CD8-positive, alpha-beta memory T cell (primary cell): Measurements from ENCODE around the gene CA10. TPM values are rescaled to one million over a fixed set of nuclear protein-coding genes. Genes with fewer than 3 reads are reported as not detected.

Experiments used
- CTCF ChIA-PET: fragments of 350-600 bp; sonication (Branson Sonifier 250); formaldehyde crosslinking; loops from one replicate; lab custom pipeline; 2021; ENCODE audit warnings: antibody characterized with exemption; lab: Charles Lee
- POLR2A ChIA-PET: fragments of 350-600 bp; sonication (Branson Sonifier 250); formaldehyde crosslinking; loops from one replicate; lab custom pipeline; 2021; ENCODE audit warnings: antibody characterized with exemption; lab: Charles Lee
- DNase-seq, 5 donors: peaks; one replicate each; pipeline versions ENCODE4 v3.0.0 to v3.0.0-alpha.2; 2020 to 2022; ENCODE audit warnings: mixed read lengths in 1 of 5
- H3K27ac ChIP-seq: one replicate; pipeline ENCODE4 v1.7.0; 2013; ENCODE audit warnings: low read depth, mild to moderate bottlenecking, low read length, moderate library complexity
- H3K27me3 ChIP-seq: 2 replicates; pipeline ENCODE4 v1.7.0; 2013; ENCODE audit warnings: low read length, mild to moderate bottlenecking; ENCODE audit not compliant: insufficient read depth, poor library complexity, severe bottlenecking
- H3K36me3 ChIP-seq: 2 replicates; pipeline ENCODE4 v1.7.0; 2013; ENCODE audit warnings: mild to moderate bottlenecking, low read length, moderate library complexity; ENCODE audit not compliant: insufficient read depth
- H3K4me1 ChIP-seq: 2 replicates; pipeline ENCODE4 v1.7.0; 2013; ENCODE audit warnings: mild to moderate bottlenecking, low read length, moderate library complexity; ENCODE audit not compliant: insufficient read depth
- H3K4me3 ChIP-seq: 2 replicates; pipeline ENCODE4 v1.7.0; 2013; ENCODE audit warnings: mild to moderate bottlenecking, low read length
- H3K9me3 ChIP-seq: 2 replicates; pipeline ENCODE4 v1.7.0; 2013; ENCODE audit warnings: mild to moderate bottlenecking, low read length
- H3K27ac Mint-ChIP-seq, 8 donors: one replicate each; pipeline ENCODE4 v1.8.0; 2020 to 2021; ENCODE audit warnings: mixed read lengths in 8 of 8, mild to moderate bottlenecking in 6 of 8, inconsistent platforms in 3 of 8, moderate library complexity in 3 of 8
- H3K27me3 Mint-ChIP-seq, 2 donors: one replicate each; pipeline ENCODE4 v1.8.0; 2020 to 2021; ENCODE audit warnings: mixed read lengths in 2 of 2, mild to moderate bottlenecking in 1 of 2, moderate library complexity in 1 of 2
- H3K36me3 Mint-ChIP-seq, 3 donors: one replicate each; pipeline ENCODE4 v1.8.0; 2020 to 2021; ENCODE audit warnings: mixed read lengths in 3 of 3, inconsistent platforms in 1 of 3, mild to moderate bottlenecking in 1 of 3
- H3K4me1 Mint-ChIP-seq, 3 donors: one replicate each; pipeline ENCODE4 v1.8.0; 2020 to 2021; ENCODE audit warnings: mixed read lengths in 3 of 3, inconsistent platforms in 1 of 3, mild to moderate bottlenecking in 1 of 3
- H3K4me3 Mint-ChIP-seq, 7 donors: one replicate each; pipeline ENCODE4 v1.8.0; 2020 to 2021; ENCODE audit warnings: mixed read lengths in 7 of 7, mild to moderate bottlenecking in 6 of 7, moderate library complexity in 4 of 7, inconsistent platforms in 2 of 7
- H3K9me3 Mint-ChIP-seq, 5 donors: one replicate each; pipeline ENCODE4 v1.8.0; 2020 to 2022; ENCODE audit warnings: mixed read lengths in 5 of 5, mild to moderate bottlenecking in 3 of 5, moderate library complexity in 2 of 5, inconsistent platforms in 1 of 5
- polyA plus RNA-seq: library from polyadenylated mRNA; unstranded; fragments of 300-500 nt; fragmentation: Illumina TruSeq; gene quantifications from one replicate; pipeline ENCODE4 v1.2.3, GENCODE V29; 2021
- total RNA-seq, 2 experiments: library from RNA; stranded (reverse); gene quantifications; one replicate each; pipeline ENCODE4 v1.2.3, GENCODE V29; 2021

CA10 gene
- total and polyA plus RNA-seq, 3 experiments from 2014 or later: 0.18 TPM; not detected in 2

DNA sequence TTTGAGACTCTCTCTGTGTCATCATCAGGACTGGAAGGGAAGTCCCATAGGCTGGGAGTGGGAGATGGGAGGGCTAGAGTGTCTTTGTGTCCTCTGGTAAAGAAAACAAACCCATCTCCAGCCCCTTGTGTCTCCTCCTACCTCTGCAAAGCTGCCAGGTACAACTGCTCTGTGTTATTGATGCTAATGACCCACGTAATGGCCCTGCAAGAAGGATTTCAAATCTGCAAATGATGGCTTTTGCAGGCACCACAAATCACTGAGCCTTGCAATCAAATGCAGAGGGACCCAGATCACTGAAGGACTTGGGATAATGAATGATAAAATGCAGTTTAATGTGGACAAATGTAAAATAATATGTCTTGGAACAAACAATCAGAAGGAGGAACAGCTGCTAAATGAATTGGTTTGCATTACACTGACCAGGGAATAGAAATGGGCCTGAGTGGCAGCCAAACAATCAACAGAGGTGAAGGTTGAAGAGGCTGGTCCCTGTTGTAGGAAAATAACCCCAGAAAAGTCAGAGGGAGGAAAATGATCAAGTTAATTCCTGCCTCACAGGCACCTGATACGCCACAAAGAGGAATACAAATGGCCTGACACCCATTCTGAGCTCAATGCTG is 473.1 kb downstream of the CA10 start:
- Mint-ChIP-seq H3K9me3 (peaks cover 0 to 4% (median 0%) of the 10 kb centered on the region in 5 donors), H3K27ac (no peak overlapping the region)
- POLR2A ChIA-PET: no interaction called here

DNA sequence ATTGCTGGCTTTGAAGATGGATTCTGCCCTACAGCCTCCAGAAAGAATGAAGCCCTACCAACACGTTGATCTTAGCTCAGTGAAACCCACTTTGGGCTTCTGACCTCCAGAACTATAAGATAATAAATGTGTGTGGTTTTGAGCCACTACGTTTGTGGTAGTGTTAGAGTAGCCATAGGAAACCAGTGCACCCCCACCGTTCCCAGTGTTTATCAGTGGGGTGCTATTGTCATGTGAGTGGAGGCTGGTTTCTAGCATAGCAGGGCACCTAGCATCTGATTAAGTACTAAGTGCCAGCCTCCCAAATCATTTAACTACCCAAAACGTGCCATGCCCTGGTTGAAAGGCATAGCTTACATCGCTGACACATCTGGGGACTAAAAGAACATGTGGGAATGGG is 474.3 kb downstream of the CA10 start:
- Histone ChIP-seq H3K4me1 (no peaks in the 10 kb centered on the region), H3K27me3 (no peaks in the 10 kb centered on the region), H3K36me3 (no peaks in the 10 kb centered on the region), H3K4me3 (no peak overlapping the region), H3K27ac (no peak overlapping the region), H3K9me3 (no peaks in the 10 kb centered on the region)
- Mint-ChIP-seq H3K36me3 (no peaks in the 10 kb centered on the region), H3K4me1 (no peaks in the 10 kb centered on the region), H3K9me3 (no peaks in the 10 kb centered on the region), H3K4me3 (no peak overlapping the region), H3K27me3 (peaks cover 3 to 12% of the 10 kb centered on the region in 2 donors), H3K27ac (no peak overlapping the region)
- ChIA-PET POLR2A (no interaction called here), CTCF (no interaction called here)
- no peak for DNase-seq

More for the DNA sequence above, 473.1 kb downstream of the CA10 start:
- Histone ChIP-seq H3K27ac (no peak overlapping the region), H3K4me3 (no peak overlapping the region), H3K27me3 (no peaks in the 10 kb centered on the region), H3K4me1 (no peaks in the 10 kb centered on the region), H3K36me3 (no peaks in the 10 kb centered on the region), H3K9me3 (no peaks in the 10 kb centered on the region)
- CTCF ChIA-PET: no interaction called here
- peaks cover 3 to 12% of the 10 kb centered on the region in 2 donors for H3K27me3 Mint-ChIP-seq
- no peaks in the 10 kb centered on the region for H3K4me1 Mint-ChIP-seq
- no peak for DNase-seq
- H3K4me3 Mint-ChIP-seq: no peak overlapping the region
- H3K36me3 Mint-ChIP-seq: no peaks in the 10 kb centered on the region

DNA sequence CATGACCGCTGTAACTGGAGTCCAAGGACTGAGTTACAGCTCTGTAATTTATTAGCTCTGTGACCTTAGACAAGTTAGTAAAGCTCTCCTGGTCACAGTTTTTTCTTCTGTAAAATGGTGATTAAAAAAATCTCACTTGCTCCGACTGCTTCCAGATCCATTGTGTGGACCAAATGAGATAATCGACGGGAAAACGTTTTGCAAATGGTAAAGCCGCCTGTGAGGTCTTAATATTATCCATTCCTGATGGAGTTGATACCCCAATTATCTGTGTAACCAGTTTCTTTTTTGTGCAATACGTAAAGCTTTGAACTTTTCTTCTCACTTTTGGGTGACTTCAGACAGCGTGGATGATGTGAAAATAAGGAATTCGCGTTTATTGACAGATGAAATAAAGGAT is 475.2 kb downstream of the CA10 start:
- Mint-ChIP-seq H3K36me3 (no peaks in the 10 kb centered on the region), H3K4me3 (no peak overlapping the region), H3K9me3 (no peaks in the 10 kb centered on the region), H3K27ac (no peak overlapping the region), H3K4me1 (no peaks in the 10 kb centered on the region), H3K27me3 (peaks cover 3 to 12% of the 10 kb centered on the region in 2 donors)
- ChIA-PET CTCF (no interaction called here), POLR2A (no interaction called here)
- H3K36me3 ChIP-seq: no peaks in the 10 kb centered on the region
- no peaks in the 10 kb centered on the region for H3K27me3 ChIP-seq
- no peak overlapping the region for H3K4me3 ChIP-seq
- no peaks in the 10 kb centered on the region for H3K4me1 ChIP-seq
- no peak for DNase-seq
- no peak overlapping the region for H3K27ac ChIP-seq
- no peaks in the 10 kb centered on the region for H3K9me3 ChIP-seq

- H3K27ac ChIP-seq: no peak overlapping the region
- no peaks in the 10 kb centered on the region for H3K36me3 ChIP-seq
- no peak overlapping the region for H3K4me3 ChIP-seq
- CTCF ChIA-PET: no interaction called here
- POLR2A ChIA-PET: no interaction called here
- H3K9me3 ChIP-seq: no peaks in the 10 kb centered on the region
- Mint-ChIP-seq H3K36me3 (no peaks in the 10 kb centered on the region), H3K27me3 (peaks cover 3 to 12% of the 10 kb centered on the region in 2 donors), H3K4me1 (no peaks in the 10 kb centered on the region), H3K9me3 (no peaks in the 10 kb centered on the region), H3K27ac (no peak overlapping the region), H3K4me3 (no peak overlapping the region)
- H3K27me3 ChIP-seq: no peaks in the 10 kb centered on the region
- no peaks in the 10 kb centered on the region for H3K4me1 ChIP-seq
- DNase-seq: no peak
These were observed 476.4 kb downstream of the CA10 start for GRCh38 chr17:51682115-51682514.

GRCh38 chr17:51677875-51678274 is 480.6 kb downstream of the CA10 start:
- H3K27me3 Mint-ChIP-seq: peaks cover 6 to 10% of the 10 kb centered on the region in 2 donors
- DNase-seq: no peak
- no peaks in the 10 kb centered on the region for H3K4me1 Mint-ChIP-seq
- no peaks in the 10 kb centered on the region for H3K9me3 Mint-ChIP-seq
- Histone ChIP-seq H3K36me3 (no peaks in the 10 kb centered on the region), H3K27ac (no peak overlapping the region), H3K9me3 (no peaks in the 10 kb centered on the region), H3K4me3 (no peak overlapping the region), H3K27me3 (no peaks in the 10 kb centered on the region), H3K4me1 (no peaks in the 10 kb centered on the region)
- H3K4me3 Mint-ChIP-seq: no peak overlapping the region
- no peak overlapping the region for H3K27ac Mint-ChIP-seq
- ChIA-PET CTCF (no interaction called here), POLR2A (no interaction called here)
- H3K36me3 Mint-ChIP-seq: no peaks in the 10 kb centered on the region

DNA sequence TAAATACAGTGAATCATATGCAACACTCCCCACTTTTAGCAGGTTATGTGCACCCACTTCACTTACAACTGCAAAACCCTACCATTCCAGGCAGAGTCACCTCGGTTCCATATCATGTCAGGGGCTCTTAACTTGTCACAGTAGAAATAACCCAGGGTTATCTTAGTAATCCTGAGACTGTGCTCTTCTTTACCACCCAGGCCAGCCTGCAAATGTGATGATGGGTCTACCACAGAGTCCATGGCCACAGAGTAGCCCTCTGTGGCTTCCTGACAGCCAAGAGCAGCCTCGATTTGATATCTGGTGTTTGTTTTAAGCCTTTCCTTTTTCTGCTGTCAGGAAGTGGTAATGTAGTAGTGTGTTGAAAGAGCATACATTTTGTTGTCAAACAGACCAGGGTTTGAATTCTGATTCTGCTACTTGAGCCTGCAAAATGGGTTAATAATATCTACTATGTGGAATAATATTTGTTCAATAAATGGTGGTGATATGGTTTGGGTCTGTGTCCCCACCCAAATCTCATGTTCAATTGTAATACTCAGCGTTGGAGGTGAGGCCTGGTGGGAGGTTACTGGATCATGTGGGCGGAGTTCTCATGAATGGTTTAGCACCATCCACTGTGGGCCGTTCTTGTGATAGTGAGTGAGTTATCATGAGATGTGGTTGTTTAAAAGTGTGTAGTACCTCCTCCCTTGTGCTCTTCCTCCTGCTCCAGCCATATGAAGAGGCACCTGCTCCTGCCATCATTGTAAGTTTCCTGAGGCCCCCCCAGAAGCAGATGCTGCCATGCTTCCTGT is 481.6 kb downstream of the CA10 start:
- no peak overlapping the region for H3K27ac Mint-ChIP-seq
- no peaks in the 10 kb centered on the region for H3K36me3 Mint-ChIP-seq
- H3K27me3 Mint-ChIP-seq: peaks cover 6% of the 10 kb centered on the region in 2 donors
- H3K27me3 ChIP-seq: no peaks in the 10 kb centered on the region
- ChIA-PET CTCF (no interaction called here), POLR2A (no interaction called here)
- no peaks in the 10 kb centered on the region for H3K4me1 Mint-ChIP-seq
- no peaks in the 10 kb centered on the region for H3K36me3 ChIP-seq
- no peak overlapping the region for H3K4me3 ChIP-seq
- H3K9me3 Mint-ChIP-seq: no peaks in the 10 kb centered on the region
- no peak overlapping the region for H3K27ac ChIP-seq
- H3K4me3 Mint-ChIP-seq: no peak overlapping the region
- H3K4me1 ChIP-seq: no peaks in the 10 kb centered on the region
- H3K9me3 ChIP-seq: no peaks in the 10 kb centered on the region
- no peak for DNase-seq

DNA sequence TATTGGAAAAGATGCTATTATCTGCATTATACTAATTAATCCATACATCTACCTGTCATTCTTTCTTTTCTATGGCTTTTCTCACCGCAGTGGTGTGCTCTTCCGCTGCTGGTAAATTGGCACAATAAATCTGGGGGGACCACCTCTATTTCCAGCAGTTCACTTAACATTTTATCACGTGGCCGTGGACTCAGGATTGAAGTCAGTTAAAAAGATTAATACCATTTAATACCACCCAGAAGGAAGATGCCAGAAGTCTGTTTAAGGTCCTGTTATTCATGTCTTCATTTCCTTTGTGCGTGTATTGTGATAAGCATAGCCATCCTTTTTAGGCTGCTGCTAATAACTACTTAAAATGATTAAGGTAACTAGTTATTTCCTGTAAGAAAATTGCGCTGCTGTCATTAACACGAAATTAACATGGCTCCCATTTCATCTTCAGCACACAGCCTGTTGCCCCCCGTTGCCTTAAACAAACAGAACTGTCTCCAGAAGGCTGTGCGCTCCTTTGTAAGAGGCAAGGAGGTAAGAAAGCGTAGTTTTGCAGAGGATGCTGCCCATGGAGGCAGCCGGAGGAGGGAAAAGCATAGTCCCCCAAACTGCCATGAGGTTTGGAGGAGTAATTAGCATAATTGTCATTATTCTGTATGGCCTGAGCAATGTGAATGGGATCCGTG is 483.8 kb downstream of the CA10 start:
- POLR2A ChIA-PET: no interaction called here
- H3K9me3 Mint-ChIP-seq: peaks cover 0 to 2% (median 0%) of the 10 kb centered on the region in 5 donors
- peaks cover 3 to 6% of the 10 kb centered on the region in 2 donors for H3K27me3 Mint-ChIP-seq
- Histone ChIP-seq H3K4me1 (no peaks in the 10 kb centered on the region), H3K4me3 (no peak overlapping the region), H3K36me3 (no peaks in the 10 kb centered on the region), H3K9me3 (no peaks in the 10 kb centered on the region), H3K27me3 (no peaks in the 10 kb centered on the region), H3K27ac (no peak overlapping the region)
- DNase-seq: no peak
- no peak overlapping the region for H3K4me3 Mint-ChIP-seq
- H3K27ac Mint-ChIP-seq: no peak overlapping the region
- H3K4me1 Mint-ChIP-seq: no peaks in the 10 kb centered on the region
- no peaks in the 10 kb centered on the region for H3K36me3 Mint-ChIP-seq
- CTCF ChIA-PET: no interaction called here

GRCh38 chr17:51673070-51673469 is 485.4 kb downstream of the CA10 start:
- H3K9me3 ChIP-seq: no peaks in the 10 kb centered on the region
- no peaks in the 10 kb centered on the region for H3K4me1 ChIP-seq
- DNase-seq: no peak
- POLR2A ChIA-PET: no interaction called here
- no peak overlapping the region for H3K27ac ChIP-seq
- Mint-ChIP-seq H3K9me3 (peaks cover 0 to 2% (median 0%) of the 10 kb centered on the region in 5 donors), H3K27me3 (peaks cover 3 to 6% of the 10 kb centered on the region in 2 donors), H3K36me3 (no peaks in the 10 kb centered on the region), H3K27ac (no peak overlapping the region), H3K4me3 (no peak overlapping the region), H3K4me1 (no peaks in the 10 kb centered on the region)
- CTCF ChIA-PET: no interaction called here
- no peaks in the 10 kb centered on the region for H3K36me3 ChIP-seq
- no peak overlapping the region for H3K4me3 ChIP-seq
- H3K27me3 ChIP-seq: no peaks in the 10 kb centered on the region
